Spinal cord (tissue), 10 donors: Measurements from ENCODE around the gene ZSCAN20. TPM values are rescaled to one million over a fixed set of nuclear protein-coding genes. Genes with fewer than 3 reads are reported as not detected.

Source experiments
- DNase-seq, 6 donors: peaks; one replicate each; pipeline versions ENCODE4 v3.0.0 to v3.0.0-alpha.2; 2013 to 2015; ENCODE audit warnings: low spot score in 6 of 6, low read depth in 4 of 6
- H3K27ac ChIP-seq: one replicate; pipeline ENCODE4 v1.5.1; 2013; ENCODE audit warnings: low read depth, low read length, control low read depth
- H3K27me3 ChIP-seq: one replicate; pipeline ENCODE4 v1.6.1; 2013; ENCODE audit warnings: low read length; ENCODE audit not compliant: control insufficient read depth, insufficient read depth
- H3K36me3 ChIP-seq: one replicate; pipeline ENCODE4 v1.6.1; 2013; ENCODE audit warnings: low read length; ENCODE audit not compliant: control insufficient read depth, insufficient read depth
- H3K4me1 ChIP-seq: one replicate; pipeline ENCODE4 v1.6.1; 2013; ENCODE audit warnings: low read length; ENCODE audit not compliant: control insufficient read depth, insufficient read depth
- H3K4me3 ChIP-seq: one replicate; pipeline ENCODE4 v1.5.1; 2013; ENCODE audit warnings: low read depth, low read length, control low read depth
- H3K9me3 ChIP-seq: one replicate; pipeline ENCODE4 v1.6.1; 2013; ENCODE audit warnings: low read length; ENCODE audit not compliant: control insufficient read depth, insufficient read depth
- WGBS: methylation state at CpG from one replicate; pipeline ENCODE4 v1.1.5; 2013; ENCODE audit warnings: missing lambda C conversion rate; ENCODE audit not compliant: insufficient coverage; 5-methylcytosine and 5-hydroxymethylcytosine counted together
- polyA plus RNA-seq, 2 donors: library from polyadenylated mRNA; unstranded; fragments of 120-200 nt; gene quantifications; one replicate each; pipeline ENCODE4 v1.2.1, GENCODE V29; 2013; ENCODE audit not compliant: insufficient read length in 2 of 2
- total RNA-seq, 2 donors: library from RNA; depleted of rRNA in 1 of 2; stranded (reverse); fragments of 120-200 nt in 1 of 2; fragments of >200 nt in 1 of 2; gene quantifications; one replicate each; pipeline versions ENCODE4 v1.2.3 to v1.2.4, GENCODE V29; 2013 to 2014
- donor health status: healthy.

ZSCAN20 gene
- total and polyA plus RNA-seq, 4 donors: 3.1 to 8.5 (median 5.7) TPM

DNA sequence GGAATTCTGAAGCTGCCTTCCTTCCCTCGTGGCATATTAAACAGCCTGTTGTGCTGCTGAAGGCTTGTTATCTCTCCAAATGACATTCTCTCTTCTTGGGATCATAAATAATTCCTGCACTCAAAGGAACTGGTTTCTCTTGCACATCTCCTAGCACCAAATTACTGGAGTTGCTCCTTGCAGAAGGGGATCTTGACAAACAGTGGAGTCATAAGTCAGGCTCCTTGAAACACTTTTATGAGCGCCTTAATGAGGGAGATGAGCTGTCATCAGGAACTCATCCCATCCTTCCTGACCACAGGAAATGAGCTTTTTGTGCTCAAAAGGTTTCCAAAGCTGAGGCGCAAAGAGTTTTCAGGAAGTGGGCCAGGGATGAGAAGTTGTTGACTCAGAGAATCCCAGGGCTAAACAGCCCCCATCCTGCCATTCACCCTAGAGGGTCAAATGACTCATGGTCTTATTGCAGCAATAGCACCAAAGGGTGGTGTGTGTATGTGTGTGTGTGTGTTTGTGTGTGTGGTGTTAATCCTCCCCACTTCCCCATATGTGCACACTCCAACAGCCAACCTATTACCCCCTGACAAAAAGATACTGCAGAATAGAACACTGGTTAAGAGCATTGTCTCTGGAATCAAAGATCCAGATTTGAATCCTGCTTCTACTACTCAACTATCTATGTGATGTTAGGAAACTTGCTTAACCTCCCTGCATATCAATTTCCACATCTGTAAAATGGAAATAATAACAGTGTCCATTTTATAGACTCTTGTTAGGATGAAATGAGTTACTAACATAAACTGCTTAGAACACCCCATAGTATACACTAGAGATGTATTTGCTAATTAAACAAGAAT is 38.7 kb upstream of the ZSCAN20 start:
- Histone ChIP-seq H3K27ac (peak overlapping the region; percentile 13), H3K36me3 (no peaks in the 10 kb centered on the region), H3K27me3 (peaks cover 10% of the 10 kb centered on the region), H3K4me1 (peaks cover 8% of the 10 kb centered on the region), H3K9me3 (no peaks in the 10 kb centered on the region), H3K4me3 (no peak overlapping the region)
- 46% methylated on average over 2 of the region's 3 CpGs for WGBS
- peak in 2 of 6 donors; percentile 43 to 56 for DNase-seq

DNA sequence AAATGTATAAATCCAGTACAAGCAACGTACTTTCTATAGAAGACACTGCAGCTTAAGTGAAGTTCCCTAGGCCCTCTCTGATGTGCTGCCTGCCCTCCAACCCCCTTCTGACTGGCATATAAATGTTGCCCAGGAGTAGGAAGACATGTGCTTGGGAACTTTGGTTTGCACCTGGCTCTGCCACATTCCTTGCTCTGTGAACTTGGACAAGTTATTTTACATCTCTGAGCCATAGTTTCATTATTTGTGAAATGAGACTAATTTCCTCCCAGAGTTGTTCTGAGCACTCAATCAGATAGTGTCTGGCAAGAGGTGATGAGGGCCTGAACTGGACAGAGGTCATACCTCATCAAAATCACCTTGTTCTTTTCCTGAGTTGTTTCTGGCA is 38.1 kb upstream of the ZSCAN20 start:
- Histone ChIP-seq H3K4me1 (peaks cover 8% of the 10 kb centered on the region), H3K36me3 (no peaks in the 10 kb centered on the region), H3K27me3 (peaks cover 4% of the 10 kb centered on the region), H3K9me3 (no peaks in the 10 kb centered on the region), H3K27ac (no peak overlapping the region), H3K4me3 (no peak overlapping the region)
- DNase-seq: no peak
- WGBS: no CpG with 5 or more reads among the region's 1 CpG

DNA sequence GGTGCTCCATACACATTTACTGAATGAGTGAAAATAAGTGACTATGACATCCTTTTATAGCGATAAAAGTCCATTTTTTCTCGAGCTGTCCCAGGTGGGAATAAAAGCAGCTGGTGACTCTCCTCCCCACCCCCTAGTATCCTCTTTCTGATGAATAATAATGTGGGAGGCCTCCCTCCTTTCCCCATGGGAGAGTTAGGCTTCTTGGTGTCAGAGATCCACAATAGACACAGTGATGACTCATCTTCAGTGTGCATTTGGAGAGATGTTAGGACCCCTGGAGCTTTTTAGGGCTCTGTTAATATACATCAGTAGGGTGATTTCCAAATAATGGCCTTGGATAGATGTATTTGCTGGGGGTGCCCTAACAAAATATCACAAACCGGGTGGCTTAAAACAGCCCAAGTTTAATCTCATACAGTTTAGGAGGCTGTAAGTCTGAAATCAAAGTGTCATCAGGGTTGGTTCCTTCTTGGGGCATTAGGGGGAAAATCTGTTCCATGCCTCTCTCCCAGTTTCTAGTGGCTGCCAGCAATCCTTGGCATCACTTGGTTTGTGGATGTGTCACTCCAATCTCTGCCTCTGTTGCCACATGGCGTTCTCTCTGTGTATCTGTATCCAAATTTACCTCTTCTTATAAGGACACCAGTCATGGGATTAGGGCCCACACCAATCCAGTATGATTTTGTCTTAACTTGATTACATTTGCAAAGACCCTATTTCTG is 37.2 kb upstream of the ZSCAN20 start:
- Histone ChIP-seq H3K27ac (no peak overlapping the region), H3K36me3 (no peaks in the 10 kb centered on the region), H3K27me3 (no peaks in the 10 kb centered on the region), H3K4me1 (peaks cover 4% of the 10 kb centered on the region), H3K4me3 (no peak overlapping the region), H3K9me3 (no peaks in the 10 kb centered on the region)
- WGBS: 82% methylated on average over 1 of the region's 4 CpGs
- peak in 1 of 6 donors; percentile 42 for DNase-seq

DNA sequence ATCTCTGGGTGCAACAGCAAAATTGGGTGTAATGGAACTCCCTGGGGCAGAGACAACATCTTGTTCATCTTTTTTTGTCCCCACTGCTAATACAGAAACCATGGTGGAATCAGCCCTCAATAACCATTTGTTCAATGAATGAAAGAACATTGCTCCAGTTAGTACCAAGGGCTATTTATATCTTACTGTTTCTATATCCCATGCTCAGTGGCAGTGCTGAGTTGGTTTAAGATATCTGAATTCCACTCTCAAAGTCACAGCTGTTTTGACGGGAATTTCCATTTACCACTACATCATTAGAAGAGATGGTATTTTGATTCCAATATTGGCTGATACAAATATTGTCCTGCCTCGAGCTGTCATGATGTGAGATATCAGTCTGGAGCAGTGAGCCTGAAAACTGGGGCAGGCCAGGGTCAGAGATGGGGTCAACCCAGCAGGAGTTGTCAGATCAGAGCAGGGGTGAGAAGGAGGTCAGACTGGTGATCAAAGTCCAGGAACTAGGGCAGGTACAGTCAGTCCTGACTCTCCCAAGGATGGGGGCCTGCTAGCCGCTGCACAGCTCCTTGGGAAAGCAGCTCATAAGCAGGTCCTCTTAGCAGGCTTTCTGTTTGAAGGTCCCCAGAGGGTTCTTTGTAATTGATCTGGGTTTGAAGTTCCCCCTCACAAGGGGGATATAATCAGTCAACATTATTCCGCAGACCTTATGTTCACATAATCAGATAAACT is 35.7 kb upstream of the ZSCAN20 start:
- Histone ChIP-seq H3K4me3 (no peak overlapping the region), H3K9me3 (no peaks in the 10 kb centered on the region), H3K36me3 (no peaks in the 10 kb centered on the region), H3K4me1 (peaks cover 6% of the 10 kb centered on the region), H3K27me3 (no peaks in the 10 kb centered on the region), H3K27ac (no peak overlapping the region)
- DNase-seq: no peak
- 60% methylated on average over 3 of the region's 4 CpGs for WGBS

DNA sequence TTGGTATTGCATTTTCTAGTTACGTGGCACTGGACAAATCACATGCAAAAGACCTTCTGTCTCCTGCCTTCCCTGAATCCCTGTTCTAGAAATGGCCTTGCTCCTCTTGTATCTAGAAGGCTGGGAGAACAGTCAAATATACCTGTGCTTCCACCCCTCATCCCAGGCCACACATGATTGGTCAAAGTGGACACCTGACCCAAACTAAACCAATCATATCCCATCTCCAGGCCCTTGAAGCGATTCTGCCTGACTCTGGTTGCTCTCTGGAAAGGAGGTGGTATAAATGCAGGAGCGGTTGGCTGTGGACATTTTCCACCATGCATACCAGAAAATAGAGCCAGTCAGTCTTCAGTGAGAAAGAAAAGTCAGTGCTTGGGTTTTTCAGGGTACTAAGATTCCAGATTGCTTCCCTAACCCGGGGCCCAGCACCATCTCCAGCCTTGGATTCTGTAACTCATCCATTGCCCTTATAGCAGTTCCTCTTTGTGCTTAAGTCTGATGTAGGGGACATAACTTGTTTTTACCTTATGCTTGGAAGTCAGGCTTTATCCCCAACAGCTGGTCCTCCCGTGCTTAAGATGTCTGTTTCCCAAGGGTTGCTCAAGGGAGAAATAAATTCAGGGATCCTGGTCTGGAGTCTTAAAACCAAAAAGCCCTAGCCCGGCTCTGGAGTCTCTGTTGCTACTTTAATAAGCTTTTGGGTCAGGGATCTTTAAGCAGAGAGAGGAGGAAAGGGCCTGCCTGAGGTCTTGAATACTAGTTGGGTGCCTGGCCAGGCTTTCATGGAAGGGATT is 33.9 kb upstream of the ZSCAN20 start:
- H3K4me3 ChIP-seq: no peak overlapping the region
- H3K9me3 ChIP-seq: no peaks in the 10 kb centered on the region
- peaks cover 6% of the 10 kb centered on the region for H3K4me1 ChIP-seq
- H3K27ac ChIP-seq: no peak overlapping the region
- no peak for DNase-seq
- H3K27me3 ChIP-seq: no peaks in the 10 kb centered on the region
- whole genome bisulfite sequencing: 83% methylated on average over 4 of the region's 6 CpGs
- H3K36me3 ChIP-seq: no peaks in the 10 kb centered on the region

DNA sequence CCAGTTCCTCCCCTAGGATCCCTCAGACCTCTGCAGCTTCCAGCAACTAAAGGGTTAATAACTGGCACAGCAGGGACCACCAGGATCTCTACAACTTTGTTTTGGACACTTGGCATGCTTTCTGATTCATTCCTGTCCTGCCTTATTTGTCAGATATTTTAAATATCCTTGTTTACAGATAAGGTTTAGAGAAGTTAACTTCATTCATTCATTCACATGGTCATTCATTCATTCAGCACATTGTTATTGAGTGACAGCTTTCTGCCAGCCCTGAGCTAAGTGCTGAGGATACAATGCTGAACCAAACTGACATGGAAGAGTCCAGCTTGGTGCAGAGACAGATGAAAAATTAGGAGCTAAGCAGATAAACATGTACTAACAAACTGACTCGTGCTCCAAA is 32.8 kb upstream of the ZSCAN20 start:
- Histone ChIP-seq H3K36me3 (no peaks in the 10 kb centered on the region), H3K27ac (no peak overlapping the region), H3K9me3 (no peaks in the 10 kb centered on the region), H3K4me3 (no peak overlapping the region), H3K4me1 (peaks cover 6% of the 10 kb centered on the region), H3K27me3 (no peaks in the 10 kb centered on the region)
- no peak for DNase-seq
- 40% methylated on average over 1 of the region's 1 CpG for WGBS

DNA sequence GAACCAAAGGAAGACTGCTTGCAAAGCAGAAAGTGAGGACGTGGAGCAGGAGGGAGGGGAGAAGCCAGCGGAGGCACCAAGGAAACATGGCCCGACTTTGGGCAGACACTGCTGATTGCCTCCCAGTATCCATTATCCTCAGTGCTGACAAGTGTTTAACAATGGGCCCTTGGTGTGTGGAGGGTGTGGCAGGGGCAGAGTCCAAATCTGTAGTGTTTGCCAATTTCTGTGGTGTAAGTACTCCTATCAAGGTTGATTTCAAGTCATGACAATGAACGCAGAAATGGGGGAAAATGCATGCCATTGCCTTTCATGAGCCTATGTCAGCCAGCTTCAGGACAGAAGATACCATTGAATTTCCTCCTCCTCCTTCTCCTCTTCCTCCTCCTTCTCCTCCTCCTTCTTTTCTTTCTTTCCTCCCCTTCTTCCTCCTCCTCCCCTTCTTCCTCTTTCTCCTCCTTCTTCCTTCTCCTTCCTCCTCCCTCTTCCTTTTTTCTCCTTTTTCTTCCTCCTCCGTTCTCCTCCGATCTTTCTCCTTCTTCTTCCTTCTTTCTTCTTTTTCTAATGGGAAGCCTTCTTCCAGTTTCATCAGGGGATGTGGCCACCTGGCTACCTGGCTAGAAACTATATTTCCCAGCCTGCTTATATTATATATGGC is 31.2 kb upstream of the ZSCAN20 start:
- 68% methylated on average over 5 of the region's 6 CpGs for WGBS
- Histone ChIP-seq H3K27ac (no peak overlapping the region), H3K9me3 (no peaks in the 10 kb centered on the region), H3K36me3 (no peaks in the 10 kb centered on the region), H3K4me3 (no peak overlapping the region), H3K4me1 (peaks cover 6% of the 10 kb centered on the region), H3K27me3 (no peaks in the 10 kb centered on the region)
- DNase-seq: no peak

DNA sequence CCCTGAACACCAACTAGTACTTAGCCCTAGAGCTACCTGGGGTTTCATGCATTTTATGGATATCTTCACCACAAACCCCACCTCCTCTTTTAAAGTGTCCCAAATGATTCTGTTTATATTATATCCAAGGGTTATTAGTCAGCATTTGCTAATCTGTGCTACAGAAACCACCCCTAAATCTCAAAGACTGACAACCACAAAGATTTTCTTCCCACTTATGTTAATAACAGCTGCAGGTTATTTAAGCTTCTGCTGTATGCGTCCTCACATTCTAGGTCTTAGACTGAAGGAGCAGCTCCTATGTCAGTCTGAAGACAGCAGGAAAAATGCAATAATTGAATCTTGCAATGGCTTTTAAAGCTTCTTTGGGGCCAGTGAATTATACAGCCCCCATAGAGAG is 30.3 kb upstream of the ZSCAN20 start:
- 80% methylated on average over 1 of the region's 1 CpG for WGBS
- Histone ChIP-seq H3K4me3 (no peak overlapping the region), H3K9me3 (no peaks in the 10 kb centered on the region), H3K27me3 (no peaks in the 10 kb centered on the region), H3K36me3 (no peaks in the 10 kb centered on the region), H3K27ac (no peak overlapping the region), H3K4me1 (peaks cover 2% of the 10 kb centered on the region)
- DNase-seq: no peak
